H9 (cell line): Measurements from ENCODE around the gene SSBP2. TPM values are rescaled to one million over a fixed set of nuclear protein-coding genes. Genes with fewer than 3 reads are reported as not detected.

Source experiments
- DNase-seq: peaks from one replicate; pipeline ENCODE4 v3.0.0-alpha.2; 2017
- H2AFZ ChIP-seq: one replicate; pipeline ENCODE4 v1.6.1; 2013; ENCODE audit warnings: mild to moderate bottlenecking, low read length, control low read depth, moderate library complexity
- H2AK5ac ChIP-seq: 2 replicates; pipeline ENCODE4 v1.6.1; 2013; ENCODE audit warnings: low read length, control low read depth, mixed read lengths; ENCODE audit not compliant: insufficient read length
- H2BK120ac ChIP-seq: one replicate; pipeline ENCODE4 v1.6.1; 2013; ENCODE audit warnings: low read depth, mild to moderate bottlenecking, low read length, control low read depth, inconsistent platforms; ENCODE audit not compliant: poor library complexity, severe bottlenecking
- H2BK12ac ChIP-seq: 2 replicates; pipeline ENCODE4 v1.6.1; 2013; ENCODE audit warnings: low read length, control low read depth, mixed read lengths, low read depth; ENCODE audit not compliant: insufficient read length
- H2BK15ac ChIP-seq: 2 replicates; pipeline ENCODE4 v1.6.1; 2013; ENCODE audit warnings: low read depth, low read length, control low read depth
- H2BK20ac ChIP-seq: one replicate; pipeline ENCODE4 v1.6.1; 2013; ENCODE audit warnings: low read depth, mild to moderate bottlenecking, low read length, control low read depth, inconsistent platforms; ENCODE audit not compliant: poor library complexity, severe bottlenecking
- H2BK5ac ChIP-seq: 2 replicates; pipeline ENCODE4 v1.6.1; 2013; ENCODE audit warnings: low read length, control low read depth, mixed read lengths; ENCODE audit not compliant: insufficient read length
- H3K14ac ChIP-seq: 2 replicates; pipeline ENCODE4 v1.6.1; 2013; ENCODE audit warnings: low read length, control low read depth; ENCODE audit not compliant: insufficient read depth
- H3K18ac ChIP-seq: 2 replicates; pipeline ENCODE4 v1.6.1; 2013; ENCODE audit warnings: low read depth, mild to moderate bottlenecking, mixed read lengths, low read length, control low read depth; ENCODE audit not compliant: insufficient read length
- H3K23ac ChIP-seq: 2 replicates; pipeline ENCODE4 v1.6.1; 2013; ENCODE audit warnings: low read length, control low read depth, mixed read lengths, low read depth; ENCODE audit not compliant: insufficient read length
- H3K23me2 ChIP-seq: 2 replicates; pipeline ENCODE4 v1.6.1; 2013; ENCODE audit warnings: low read depth, mild to moderate bottlenecking, mixed read lengths, low read length, control low read depth; ENCODE audit not compliant: insufficient read length, poor library complexity, severe bottlenecking
- H3K27ac ChIP-seq: 2 replicates; pipeline ENCODE4 v1.5.1; 2013; ENCODE audit warnings: low read length, control low read depth, mixed read lengths, low read depth; ENCODE audit not compliant: insufficient read length
- H3K27me3 ChIP-seq: 2 replicates; pipeline ENCODE4 v1.6.1; 2013; ENCODE audit warnings: low read length, control low read depth, inconsistent platforms; ENCODE audit not compliant: insufficient read depth
- H3K4ac ChIP-seq: 2 replicates; pipeline ENCODE4 v1.6.1; 2013; ENCODE audit warnings: low read depth, mild to moderate bottlenecking, control low read depth, inconsistent platforms, low read length, moderate library complexity
- H3K4me1 ChIP-seq: 2 replicates; pipeline ENCODE4 v1.6.1; 2013; ENCODE audit warnings: low read length, control low read depth, inconsistent platforms; ENCODE audit not compliant: insufficient read depth
- H3K4me2 ChIP-seq: 2 replicates; pipeline ENCODE4 v1.6.1; 2013; ENCODE audit warnings: low read length, control low read depth, mixed read lengths; ENCODE audit not compliant: insufficient read length, insufficient read depth
- H3K56ac ChIP-seq: 2 replicates; pipeline ENCODE4 v1.6.1; 2013; ENCODE audit warnings: low read depth, mild to moderate bottlenecking, mixed read lengths, low read length, control low read depth; ENCODE audit not compliant: insufficient read length
- H3K79me1 ChIP-seq: 2 replicates; pipeline ENCODE4 v1.6.1; 2013; ENCODE audit warnings: low read depth, mild to moderate bottlenecking, moderate library complexity, low read length, control low read depth, inconsistent platforms; ENCODE audit not compliant: insufficient read depth, poor library complexity, severe bottlenecking
- H3K79me2 ChIP-seq: 2 replicates; pipeline ENCODE4 v1.6.1; 2013; ENCODE audit warnings: low read length, control low read depth, inconsistent platforms; ENCODE audit not compliant: insufficient read depth
- H3K9ac ChIP-seq: 2 replicates; pipeline ENCODE4 v1.6.1; 2013; ENCODE audit warnings: low read length, control low read depth, mixed read lengths; ENCODE audit not compliant: insufficient read length; ENCODE audit errors: extremely low read depth
- H3K9me3 ChIP-seq: one replicate; pipeline ENCODE4 v1.6.1; 2013; ENCODE audit warnings: low read depth, low read length, inconsistent platforms; ENCODE audit not compliant: control insufficient read depth
- H3T11ph ChIP-seq: one replicate; pipeline ENCODE4 v1.6.1; 2013; ENCODE audit warnings: mild to moderate bottlenecking, low read length, control low read depth, inconsistent platforms
- H4K20me1 ChIP-seq: one replicate; pipeline ENCODE4 v1.6.1; 2013; ENCODE audit not compliant: control insufficient read depth, insufficient read length, insufficient read depth
- H4K5ac ChIP-seq: 2 replicates; pipeline ENCODE4 v1.6.1; 2013; ENCODE audit warnings: low read depth, mild to moderate bottlenecking, mixed read lengths, low read length, control low read depth; ENCODE audit not compliant: insufficient read length
- H4K8ac ChIP-seq: replicated peaks from 2 replicates; pipeline ENCODE4 v1.6.1; 2013; ENCODE audit warnings: low read length, control low read depth, mixed read lengths, low read depth; ENCODE audit not compliant: insufficient read length
- H4K91ac ChIP-seq: 2 replicates; pipeline ENCODE4 v1.6.1; 2013; ENCODE audit warnings: low read depth, mild to moderate bottlenecking, moderate library complexity, mixed read lengths, low read length, control low read depth; ENCODE audit not compliant: insufficient read length
- H3K27ac Mint-ChIP-seq, 3 experiments: 2 replicates in 2 of 3; 3 replicates in 1 of 3; pipeline ENCODE4 v1.8.0; 2020 to 2021; ENCODE audit warnings: mixed read lengths in 3 of 3, mild to moderate bottlenecking in 1 of 3, moderate library complexity in 1 of 3
- H3K27me3 Mint-ChIP-seq: 2 replicates; pipeline ENCODE4 v1.8.0; 2021; ENCODE audit warnings: low read depth, mild to moderate bottlenecking, moderate library complexity, mixed read lengths
- H3K36me3 Mint-ChIP-seq, 3 experiments: 2 replicates in 2 of 3; 3 replicates in 1 of 3; pipeline ENCODE4 v1.8.0; 2020 to 2021; ENCODE audit warnings: low read depth in 3 of 3, mixed read lengths in 3 of 3; ENCODE audit not compliant: insufficient read depth in 1 of 3
- H3K4me1 Mint-ChIP-seq, 2 experiments: 2 replicates each; pipeline ENCODE4 v1.8.0; 2020; ENCODE audit warnings: mixed read lengths in 2 of 2
- H3K4me3 Mint-ChIP-seq, 2 experiments: 2 replicates in 1 of 2; 3 replicates in 1 of 2; pipeline ENCODE4 v1.8.0; 2020 to 2021; ENCODE audit warnings: mild to moderate bottlenecking in 2 of 2, mixed read lengths in 2 of 2, moderate library complexity in 1 of 2
- H3K9me3 Mint-ChIP-seq, 2 experiments: 2 replicates in 1 of 2; 3 replicates in 1 of 2; pipeline ENCODE4 v1.8.0; 2020; ENCODE audit warnings: mild to moderate bottlenecking in 2 of 2, mixed read lengths in 2 of 2, moderate library complexity in 1 of 2
- CTCF ChIP-seq: fragments of 200-600 bp; sonication (generic); conservative IDR thresholded peaks from 3 replicates; pipeline ENCODE4 v1.8.0; 2021; ENCODE audit warnings: antibody characterized with exemption, mild to moderate bottlenecking
- WGBS: extraction: QIAGEN DNeasy Blood & Tissue Kit; methylation state at CpG from one replicate; pipeline ENCODE4 v1.1.7; 2013; ENCODE audit warnings: missing lambda C conversion rate, low lambda C conversion rate, mixed read lengths; ENCODE audit not compliant: insufficient read length; ENCODE audit errors: extremely low coverage; 5-methylcytosine and 5-hydroxymethylcytosine counted together
- total RNA-seq: library from RNA; stranded (reverse); gene quantifications from 2 replicates; pipeline ENCODE4 v1.2.1, GENCODE V29; 2021

The SSBP2 gene
- total RNA-seq, 1 experiment from 2014 or later: 35.6 TPM

- no peaks in the 10 kb centered on the region for H3K27me3 ChIP-seq
- H3K9ac ChIP-seq: no peak overlapping the region
- 0 out of 2 replicates have a peak, but pooled peaks cover under 1% of the 10 kb centered on the region for H3K4me1 ChIP-seq
- no peak for TF ChIP-seq CTCF
- no peak overlapping the region for H3K23ac ChIP-seq
- Mint-ChIP-seq H3K27ac (no peak overlapping the region), H3K4me1 (peaks cover 14 to 25% of the 10 kb centered on the region in 2 experiments), H3K36me3 (no peaks in the 10 kb centered on the region), H3K4me3 (no peak overlapping the region), H3K9me3 (no peaks in the 10 kb centered on the region), H3K27me3 (peaks cover 15% of the 10 kb centered on the region)
- H3K14ac ChIP-seq: no peak overlapping the region
- no peak overlapping the region for H4K8ac ChIP-seq
- no peaks in the 10 kb centered on the region for H3K79me1 ChIP-seq
- H2BK120ac ChIP-seq: no peak overlapping the region
- no peak overlapping the region for H2BK12ac ChIP-seq
- H2BK20ac ChIP-seq: no peak overlapping the region
- no peak overlapping the region for H3K4me2 ChIP-seq
- no peak for DNase-seq
- peaks cover 2% of the 10 kb centered on the region; the same call in 1 of the 2 replicates for H3K79me2 ChIP-seq
- no peak overlapping the region for H4K91ac ChIP-seq
- no peak overlapping the region for H3K27ac ChIP-seq
- no peak overlapping the region for H2AFZ ChIP-seq
- H2BK15ac ChIP-seq: no peak overlapping the region
- no peak overlapping the region for H3K4ac ChIP-seq
- no peak overlapping the region for H2BK5ac ChIP-seq
- WGBS: no CpG with 5 or more reads among the region's 2 CpGs
- H3K23me2 ChIP-seq: peaks cover 11% of the 10 kb centered on the region
- no peaks in the 10 kb centered on the region for H4K20me1 ChIP-seq
- no peak overlapping the region for H3K56ac ChIP-seq
- H3K9me3 ChIP-seq: no peaks in the 10 kb centered on the region
- no peak overlapping the region for H2AK5ac ChIP-seq
- no peak overlapping the region for H3T11ph ChIP-seq
- no peak overlapping the region for H3K18ac ChIP-seq
- H4K5ac ChIP-seq: no peak overlapping the region
Observed at GRCh38 chr5:81747030-81747429, 3.9 kb downstream of the SSBP2 start.
